HCT116 (cell line): ENCODE data around the gene NEK7. TPM values are rescaled to one million over a fixed set of nuclear protein-coding genes. Genes with fewer than 3 reads are reported as not detected.

Experiments used
- ATAC-seq: fragments of 200-7000 bp; cut with Tn5 transposase; 2 replicates; pipeline ENCODE4 v1.9.1; 2020; ENCODE audit warnings: mild to moderate bottlenecking, moderate library complexity
- BruUV-seq: library from RNA; stranded (reverse); fragments of 400-500 nt; replicated peaks from 2 replicates; lab custom pipeline; 2021; lab: Mats Ljungman, UMichigan
- CTCF ChIA-PET: fragments of 300-600 bp; sonication (Branson Sonifier 250); formaldehyde crosslinking; loops from one replicate; lab custom pipeline; 2021; ENCODE audit warnings: antibody characterized with exemption; lab: Charles Lee
- POLR2A ChIA-PET: fragments of 300-600, 350-600 bp; sonication (Branson Sonifier 250); formaldehyde crosslinking; loops from one replicate; lab custom pipeline; 2021; ENCODE audit warnings: antibody characterized with exemption; lab: Charles Lee
- RAD21 ChIA-PET, 2 experiments: fragments of 300-600 bp; sonication (Branson Sonifier 250); formaldehyde crosslinking; loops; one replicate each; lab custom pipeline; 2023; ENCODE audit warnings: low total read pairs in 2 of 2; ENCODE audit not compliant: uncharacterized antibody in 2 of 2, unreplicated experiment in 2 of 2, low non-redundant PET in 1 of 2; lab: Charles Lee
- DNase-seq: peaks from one replicate; pipeline ENCODE4 v3.0.0-alpha.2; 2010; ENCODE audit warnings: low read depth, low spot score
- H2AFZ ChIP-seq: fragments of 200-600 bp; shearing (Covaris generic), sonication (generic); 2 replicates; pipeline ENCODE4 v1.6.1; 2017; ENCODE audit warnings: low read depth, mixed run types, mixed read lengths, antibody characterized with exemption, low read length; ENCODE audit not compliant: poor library complexity, severe bottlenecking
- H3K27ac ChIP-seq: 2 replicates; pipeline ENCODE4 v1.5.1; 2012; ENCODE audit warnings: low read depth, low read length
- H3K27me3 ChIP-seq: fragments of 200-600 bp; sonication (generic); 2 replicates; pipeline ENCODE4 v1.6.1; 2016; ENCODE audit warnings: mixed run types, low read length, mixed read lengths; ENCODE audit not compliant: insufficient read depth
- H3K36me3 ChIP-seq, 2 experiments: fragments of 200-500 bp in 1 of 2; fragments of 200-600 bp in 1 of 2; sonication (Bioruptor generic) in 1 of 2; sonication (generic) in 1 of 2; 2 replicates each; pipeline versions ENCODE4 v1.5.1 to v1.6.1; 2014 to 2016; ENCODE audit warnings: low read length in 2 of 2, inconsistent platforms in 1 of 2, mixed read lengths in 1 of 2, mixed run types in 1 of 2; ENCODE audit not compliant: insufficient read depth in 2 of 2, control insufficient read depth in 1 of 2
- H3K4me1 ChIP-seq, 2 experiments: fragments of 200-600 bp in 1 of 2; sonication (generic) in 1 of 2; 2 replicates each; pipeline versions ENCODE4 v1.5.1 to v1.6.1; 2012 to 2017; ENCODE audit warnings: low read length in 2 of 2, inconsistent platforms in 1 of 2, mild to moderate bottlenecking in 1 of 2, mixed read lengths in 1 of 2, mixed run types in 1 of 2, moderate library complexity in 1 of 2; ENCODE audit not compliant: insufficient read depth in 2 of 2, control insufficient read depth in 1 of 2
- H3K4me2 ChIP-seq: fragments of 200-600 bp; sonication (generic); 2 replicates; pipeline ENCODE4 v1.6.1; 2017; ENCODE audit warnings: mixed run types, low read length, mixed read lengths
- H3K4me3 ChIP-seq, 2 experiments: fragments of 200-600 bp in 1 of 2; sonication (generic) in 1 of 2; replicated peaks in 1 of 2; 2 replicates each; pipeline ENCODE4 v1.5.1; 2011 to 2016; ENCODE audit warnings: low read length in 2 of 2, control low read depth in 1 of 2, low read depth in 1 of 2, mild to moderate bottlenecking in 1 of 2, mixed read lengths in 1 of 2, mixed run types in 1 of 2
- H3K79me2 ChIP-seq: fragments of 200-600 bp; sonication (generic); 2 replicates; pipeline ENCODE4 v1.6.1; 2017; ENCODE audit warnings: mild to moderate bottlenecking, mixed run types, low read length, moderate library complexity, mixed read lengths; ENCODE audit not compliant: insufficient read depth
- H3K9ac ChIP-seq: fragments of 200-600 bp; sonication (generic); 2 replicates; pipeline ENCODE4 v1.6.1; 2016; ENCODE audit warnings: low read length, mixed read lengths
- H3K9me2 ChIP-seq: fragments of 200-600 bp; sonication (generic), shearing (Covaris generic); 2 replicates; pipeline ENCODE4 v1.6.1; 2017; ENCODE audit warnings: mixed run types, mild to moderate bottlenecking, moderate library complexity; ENCODE audit not compliant: insufficient read depth
- H3K9me3 ChIP-seq, 2 experiments: fragments of 200-500 bp in 1 of 2; fragments of 200-600 bp in 1 of 2; sonication (Bioruptor generic) in 1 of 2; sonication (generic) in 1 of 2; 2 replicates each; pipeline ENCODE4 v1.6.1; 2014 to 2017; ENCODE audit warnings: low read length in 2 of 2, mixed read lengths in 2 of 2, inconsistent platforms in 1 of 2, low read depth in 1 of 2, mild to moderate bottlenecking in 1 of 2, mixed run types in 1 of 2, moderate library complexity in 1 of 2; ENCODE audit not compliant: control insufficient read depth in 1 of 2, insufficient read depth in 1 of 2
- H4K20me1 ChIP-seq: fragments of 200-600 bp; sonication (generic), shearing (Covaris generic); 2 replicates; pipeline ENCODE4 v1.6.1; 2017; ENCODE audit warnings: mixed run types, mild to moderate bottlenecking, moderate library complexity; ENCODE audit not compliant: insufficient read depth
- CBX3 ChIP-seq: IDR thresholded peaks from 2 replicates; pipeline ENCODE4 v1.6.1; 2012; ENCODE audit warnings: low read depth
- CTCF ChIP-seq, 3 experiments: fragments of 200-600 bp in 1 of 3; sonication (generic) in 1 of 3; IDR thresholded peaks in 2 of 3; conservative IDR thresholded peaks in 1 of 3; 2 replicates each; pipeline ENCODE4 v1.5.1; 2012 to 2017; ENCODE audit warnings: low read depth in 2 of 3, low read length in 2 of 3, antibody characterized with exemption in 1 of 3, borderline replicate concordance in 1 of 3, control low read depth in 1 of 3, mild to moderate bottlenecking in 1 of 3, mixed read lengths in 1 of 3, mixed run types in 1 of 3, moderate library complexity in 1 of 3; ENCODE audit not compliant: insufficient read depth in 1 of 3
- MAX ChIP-seq: IDR thresholded peaks from 2 replicates; pipeline ENCODE4 v1.6.1; 2012
- POLR2A ChIP-seq: IDR thresholded peaks from 2 replicates; pipeline ENCODE4 v1.7.0; 2011; ENCODE audit warnings: borderline replicate concordance; ENCODE audit not compliant: insufficient read depth, insufficient read length; ENCODE audit errors: extremely low read depth
- POLR2AphosphoS5 ChIP-seq: IDR thresholded peaks from 2 replicates; pipeline ENCODE4 v1.6.1; 2011; ENCODE audit warnings: mild to moderate bottlenecking, low read depth, low read length, moderate library complexity
- RAD21 ChIP-seq: IDR thresholded peaks from 2 replicates; pipeline ENCODE4 v1.6.1; 2012; ENCODE audit warnings: low read depth, mild to moderate bottlenecking
- ZBTB33 ChIP-seq: IDR thresholded peaks from 2 replicates; pipeline ENCODE4 v1.6.1; 2011; ENCODE audit warnings: mild to moderate bottlenecking, low read length, moderate library complexity; ENCODE audit not compliant: insufficient replicate concordance; ENCODE audit errors: extremely low read depth
- ZNF274 ChIP-seq: fragments of 200-500 bp; sonication (Bioruptor generic); IDR thresholded peaks from 2 replicates; pipeline ENCODE4 v1.6.1; 2014; ENCODE audit warnings: mild to moderate bottlenecking, low read depth, low read length, inconsistent platforms
- intact Hi-C: fragments of 100-400 bp; cut with micrococcal nuclease; formaldehyde crosslinking; loops from 2 replicates; pipeline ENCODE4 v1.10.0; 2022
- total RNA-seq: library from RNA; stranded (reverse); gene quantifications from one replicate; pipeline ENCODE4 v1.2.1, GENCODE V29; 2021; ENCODE audit not compliant: unreplicated experiment

The NEK7 gene
- total RNA-seq, 1 experiment from 2014 or later, result 33.0 TPM

GRCh38 chr1:198206292-198206691 is 49.5 kb downstream of the NEK7 start:
- BruUV-seq, result no TSS peak
- Histone ChIP-seq H3K79me2 (peaks cover 6% of the 10 kb centered on the region), H3K27me3 (no peaks in the 10 kb centered on the region), H3K9ac (no peak overlapping the region), H3K4me2 (no peak overlapping the region), H3K9me3 (no peaks in the 10 kb centered on the region), H3K36me3 (no peaks in the 10 kb centered on the region), H3K4me1 (no peaks in the 10 kb centered on the region), H3K4me3 (no peak overlapping the region), H3K9me2 (no peaks in the 10 kb centered on the region), H2AFZ (no peak overlapping the region), H3K27ac (no peak overlapping the region), H4K20me1 (no peaks in the 10 kb centered on the region)
- TF ChIP-seq POLR2A (no peak), RAD21 (peak; percentile 37)
- RAD21 ChIA-PET, result no interaction called here
- CTCF ChIA-PET, result no interaction called here
- ATAC-seq (no peak), DNase-seq (no peak)
- intact Hi-C loops, result loop anchor here (5.0 kb wide), 2 partner anchors 151 to 261 kb away; no protein-coding TSS in a partner anchor
- POLR2A ChIA-PET, result no interaction called here

- peaks cover 6% of the 10 kb centered on the region for H3K79me2 ChIP-seq
These were observed 54.9 kb downstream of the NEK7 start for GRCh38 chr1:198211696-198212095.

More at GRCh38 chr1:198211696-198212095, 54.9 kb downstream of the NEK7 start:
- intact Hi-C loops, result no loop called here
- ChIA-PET CTCF (no interaction called here), RAD21 (no interaction called here), POLR2A (no interaction called here)
- Histone ChIP-seq H3K4me1 (no peaks in the 10 kb centered on the region), H3K9ac (no peak overlapping the region), H3K9me2 (no peaks in the 10 kb centered on the region), H3K4me2 (no peak overlapping the region), H2AFZ (no peak overlapping the region), H3K4me3 (no peak overlapping the region), H3K27ac (no peak overlapping the region), H3K36me3 (no peaks in the 10 kb centered on the region), H3K9me3 (peaks cover 4 to 5% of the 10 kb centered on the region in 2 experiments; a peak in 2 of 4 replicates), H4K20me1 (no peaks in the 10 kb centered on the region), H3K27me3 (no peaks in the 10 kb centered on the region)
- TF ChIP-seq CTCF (IDR thresholded peaks at IDR 0.05 in 2 of 3, conservative IDR thresholded peaks at IDR 0.05 in 1 of 3; ENCODE audit: borderline replicate concordance in 1 of 3, insufficient read depth in 1 of 3, low read depth in 2 of 3, low read length in 2 of 3) (no peak), CBX3 (no peak), POLR2A (no peak), POLR2AphosphoS5 (no peak), ZNF274 (no peak), MAX (no peak), ZBTB33 (no peak)
- DNase-seq (no peak), ATAC-seq (no peak)
- no TSS peak for BruUV-seq
